NCI-H2081 treated with DMSO at 0.1 percent for 48 hours (cell line): Measurements from ENCODE around the gene TMOD2.

Experiments
- DNase-seq: peaks from one replicate; lab custom pipeline; 2025; lab: John Stamatoyannopoulos, UW

Gene TMOD2

DNA sequence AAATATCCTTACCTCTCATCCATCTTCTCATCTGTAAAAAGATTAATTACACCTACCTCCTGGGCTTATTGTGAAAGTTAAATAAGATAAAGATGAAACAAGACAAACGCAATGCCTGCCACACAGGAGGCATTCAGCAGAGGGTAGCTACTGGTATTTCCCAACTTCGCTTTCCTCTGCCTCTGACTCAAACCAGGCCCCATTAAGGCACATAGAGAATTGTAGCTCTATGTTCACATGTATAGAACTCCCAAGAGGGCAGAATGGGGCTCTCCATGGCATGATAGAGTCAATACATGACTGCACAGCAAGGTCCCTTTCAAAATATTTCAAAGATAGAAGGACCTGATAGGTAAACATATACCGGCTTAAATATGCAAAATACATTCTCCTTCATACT is 15.3 kb upstream of the TMOD2 start:
- DNase-seq, result no peak

GRCh38 chr15:51736751-51737521 is 14.5 kb upstream of the TMOD2 start:
- DNase-seq, result peak; percentile 25

DNA sequence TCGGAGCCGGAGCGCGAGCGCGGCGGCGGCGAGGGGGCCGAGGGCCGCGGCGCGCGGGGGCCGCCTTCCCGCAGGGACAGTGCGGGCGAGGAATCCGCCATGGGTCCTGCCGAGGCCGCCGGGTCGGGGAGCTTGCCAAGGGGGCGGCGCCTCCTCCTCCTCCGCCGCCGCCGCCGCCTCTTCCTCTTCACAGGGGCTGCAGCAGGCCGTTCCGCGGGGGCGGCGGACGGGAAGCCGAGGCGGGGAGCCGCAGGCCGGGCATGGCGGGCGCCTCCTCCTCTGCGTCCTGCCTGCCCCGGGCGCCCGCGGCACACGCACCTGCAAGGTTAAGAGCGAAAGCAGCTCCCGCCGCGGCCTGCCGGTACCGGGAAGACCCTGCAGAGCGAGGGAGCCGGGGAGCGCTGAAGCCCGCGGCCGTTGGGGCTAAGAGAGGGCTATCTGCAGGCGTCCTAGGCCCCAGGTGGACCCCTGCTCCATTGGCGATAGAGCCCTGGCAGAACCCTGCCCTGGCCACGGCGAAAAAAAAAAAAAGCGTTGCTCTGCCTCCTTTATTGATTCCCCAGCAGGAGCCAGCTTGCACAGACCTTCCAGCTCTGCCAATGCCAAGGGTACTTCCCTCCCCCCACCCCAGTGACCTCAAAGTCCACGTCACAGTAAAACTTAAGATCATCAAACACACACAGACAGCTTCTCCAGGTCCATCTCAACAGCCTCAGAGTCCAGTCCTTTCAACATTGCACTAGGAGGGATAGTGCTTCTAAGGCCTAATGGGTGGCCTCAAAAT is 13.7 kb upstream of the TMOD2 start, which contains the start of gene LYSMD2:
Gene LYSMD2, minus strand, starts transcription at position 134 of the 784 bp plus-strand sequence. Its CDS starts 33 bp downstream, at position 101.
- DNase-seq, result no peak

DNA sequence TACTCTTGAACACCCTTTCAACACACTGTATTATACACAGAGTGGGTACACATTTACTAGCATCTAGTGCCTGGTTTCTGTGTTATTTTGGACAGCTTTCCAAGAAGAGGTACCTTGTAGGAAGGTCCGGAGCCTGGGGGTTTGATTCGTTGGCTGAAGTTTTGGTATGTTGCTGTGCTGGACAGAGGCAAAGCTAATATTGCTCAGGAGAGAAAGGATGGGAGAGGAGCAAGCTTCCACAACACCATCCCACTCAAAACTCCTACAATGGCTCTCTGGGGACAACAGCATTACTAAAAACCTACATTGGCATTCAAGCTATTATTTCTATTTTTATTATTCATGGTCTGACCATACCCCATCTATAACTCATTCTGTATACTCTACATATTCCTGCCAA is 12.8 kb upstream of the TMOD2 start:
- no peak for DNase-seq

DNA sequence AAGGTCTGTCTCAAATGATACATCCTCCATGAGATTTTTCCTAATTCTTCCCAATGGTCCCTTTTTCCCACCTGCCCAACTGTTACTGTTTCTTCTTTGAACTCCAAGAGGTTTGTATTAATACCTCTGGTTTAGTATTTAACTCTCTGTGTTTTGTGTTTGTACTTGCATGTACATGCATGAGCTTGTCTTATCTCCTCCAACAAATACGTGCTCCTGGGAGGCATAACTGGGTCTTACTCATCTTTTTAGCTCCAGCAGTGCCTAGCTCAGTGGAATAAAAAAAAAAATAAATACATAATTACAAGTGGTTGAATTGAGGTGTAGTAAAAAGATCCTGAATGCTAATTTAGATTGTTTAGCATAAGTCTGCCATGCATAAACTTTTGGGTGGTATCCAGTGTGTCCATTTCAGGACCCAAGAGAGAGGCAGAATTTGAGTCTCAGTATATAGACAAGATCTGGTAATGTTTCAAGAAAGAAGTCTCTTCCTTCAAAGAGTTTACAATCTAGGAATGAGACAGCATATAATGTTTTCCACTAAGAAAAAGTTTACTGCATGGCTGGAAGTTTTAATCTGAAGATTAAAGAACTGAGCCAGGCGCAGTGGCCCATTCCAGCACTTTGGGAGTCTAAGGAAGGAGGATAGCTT is 12.2 kb upstream of the TMOD2 start:
- no peak for DNase-seq

GRCh38 chr15:51749307-51749706 is 2.1 kb upstream of the TMOD2 start:
- DNase-seq, result no peak

DNA sequence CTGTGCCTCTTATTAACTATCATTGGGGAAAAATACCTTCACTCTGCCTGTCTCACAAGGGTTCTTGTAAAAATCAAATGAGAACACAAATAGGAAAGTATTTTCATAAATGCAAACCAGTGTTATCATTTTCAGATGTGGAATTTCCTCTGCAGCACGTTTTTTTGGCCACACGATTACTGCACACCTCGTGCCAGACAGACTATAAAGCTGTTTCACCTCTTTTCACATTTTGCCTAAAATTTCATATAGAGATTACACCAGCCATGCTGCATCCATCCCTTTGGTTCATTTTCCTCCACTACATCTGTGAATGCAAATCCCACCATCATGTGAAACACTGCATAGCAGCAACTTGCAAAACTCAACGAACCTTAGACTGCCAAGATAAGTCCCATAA is 1.2 kb upstream of the TMOD2 start:
- DNase-seq, result no peak

- no peak for DNase-seq
These were observed 593 bp downstream of the TMOD2 start for GRCh38 chr15:51751697-51752683.

GRCh38 chr15:51752888-51753287 is 1.5 kb downstream of the TMOD2 start:
- no peak for DNase-seq

- no peak for DNase-seq
These were observed 2.9 kb downstream of the TMOD2 start for GRCh38 chr15:51754267-51754666.

- no peak for DNase-seq
These were observed 4.4 kb downstream of the TMOD2 start for GRCh38 chr15:51755790-51756189.

DNA sequence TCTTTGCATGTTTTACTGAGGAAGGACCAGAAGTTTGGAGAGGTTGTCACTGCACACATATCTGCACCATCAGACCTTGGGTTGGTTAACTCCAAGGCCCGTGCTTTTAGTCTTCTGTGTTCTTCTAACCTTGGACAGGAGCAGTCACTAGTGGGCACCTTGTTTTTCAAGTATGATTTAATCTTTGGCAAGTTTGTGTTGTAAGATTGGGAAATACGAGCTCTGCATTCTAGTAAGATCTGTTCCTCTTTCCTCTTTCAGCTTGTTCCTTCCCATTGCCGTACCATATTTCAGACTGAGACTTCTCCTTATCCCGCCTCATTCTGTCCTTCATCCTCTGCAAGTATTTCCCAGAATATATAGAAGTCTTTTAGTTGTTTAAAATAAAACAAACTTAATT is 5.1 kb downstream of the TMOD2 start:
- no peak for DNase-seq

- DNase-seq, result no peak
These were observed 6.1 kb downstream of the TMOD2 start for GRCh38 chr15:51757450-51757849.

DNA sequence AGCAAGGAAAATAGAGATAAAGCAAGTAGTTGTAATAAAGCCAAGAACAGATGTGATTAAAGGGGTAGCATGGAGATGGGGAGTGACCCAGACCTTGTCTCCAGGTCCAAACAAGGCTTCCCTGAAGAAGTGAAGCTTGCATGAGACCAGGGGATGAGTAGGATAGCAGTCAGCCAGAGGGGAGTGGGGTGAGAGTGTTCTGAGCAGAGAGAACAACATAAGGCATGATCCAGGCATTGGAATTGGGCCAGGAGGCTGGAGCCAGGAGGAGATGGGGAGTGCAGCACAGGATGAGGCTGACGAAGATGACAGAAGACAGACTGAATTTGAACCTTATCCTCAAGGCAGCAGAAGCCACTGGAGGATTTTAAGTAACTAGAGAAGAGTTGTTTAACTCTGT is 7.2 kb downstream of the TMOD2 start:
- no peak for DNase-seq

DNA sequence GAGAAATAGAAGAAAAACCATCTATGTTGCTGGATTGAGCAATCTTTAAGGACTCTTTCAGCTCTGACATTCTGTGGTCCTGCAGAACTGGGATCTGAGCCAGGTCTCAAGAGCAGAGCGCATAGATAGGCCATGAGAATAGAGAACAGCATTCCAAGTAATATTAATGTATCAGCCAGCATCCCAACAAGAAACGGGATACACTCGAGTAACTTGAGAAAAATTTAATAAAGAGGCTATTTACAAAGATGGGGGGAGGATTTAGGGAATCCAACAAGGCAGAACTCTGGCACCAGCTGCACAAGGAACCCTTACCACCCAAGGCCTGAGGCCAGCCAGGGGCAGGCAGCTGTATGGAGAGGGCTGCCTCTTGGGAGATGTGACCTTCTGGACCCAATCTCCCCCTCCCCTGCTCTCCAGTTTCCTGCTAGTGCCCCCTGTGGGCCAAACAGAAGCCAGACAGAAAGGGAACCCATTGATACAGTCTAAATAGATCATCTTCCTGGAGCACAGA is 8.2 kb downstream of the TMOD2 start:
- no peak for DNase-seq

- DNase-seq, result no peak
These were observed 9.4 kb downstream of the TMOD2 start for GRCh38 chr15:51760805-51761204.

- DNase-seq, result no peak
These were observed 14.4 kb downstream of the TMOD2 start for GRCh38 chr15:51765751-51766150.

GRCh38 chr15:51766341-51766740 is 14.9 kb downstream of the TMOD2 start:
- no peak for DNase-seq

DNA sequence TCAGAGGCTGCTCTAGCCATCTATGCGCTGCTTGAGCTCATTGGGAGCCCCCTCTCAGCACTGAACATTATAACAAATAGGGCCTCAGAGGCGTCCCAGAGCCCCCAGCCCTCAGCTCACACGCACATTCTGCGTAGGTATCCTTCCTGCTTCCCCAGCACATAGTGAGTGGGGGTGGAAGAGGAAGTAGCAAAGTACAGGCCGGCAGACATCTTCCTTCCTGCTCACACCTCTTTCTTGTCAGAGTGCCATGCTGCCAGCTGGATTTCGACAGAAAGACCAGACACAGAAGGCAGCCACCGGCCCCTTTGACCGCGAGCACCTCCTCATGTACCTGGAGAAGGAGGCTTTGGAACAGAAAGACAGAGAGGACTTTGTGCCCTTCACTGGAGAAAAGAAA is 16.6 kb downstream of the TMOD2 start:
- no peak for DNase-seq

DNA sequence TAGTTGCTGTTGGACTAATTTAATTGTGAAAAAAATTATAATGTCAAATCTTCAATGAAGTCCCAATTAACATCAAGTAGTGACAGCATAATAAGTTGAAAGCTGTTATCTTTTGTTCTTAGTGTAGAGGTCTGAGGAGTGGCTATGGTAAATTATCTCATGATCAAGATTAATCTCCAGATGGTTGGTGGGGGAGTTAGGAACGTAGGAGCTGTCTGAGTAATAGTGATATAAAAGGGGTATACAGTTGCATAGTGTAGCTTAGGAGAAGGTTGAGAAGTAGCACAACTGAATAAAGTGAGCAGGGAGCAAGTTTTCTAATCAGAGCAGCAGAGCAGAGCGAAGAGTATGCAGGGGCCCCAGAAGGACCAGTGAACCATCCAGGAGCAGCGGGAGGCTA is 19.5 kb downstream of the TMOD2 start:
- no peak for DNase-seq

- DNase-seq, result peak; percentile 85
These were observed 20.4 kb downstream of the TMOD2 start for GRCh38 chr15:51771773-51772172.
